HAP-1 (cell line): ENCODE data around the gene LIMD2.
"Not testable (repeated sequence)": the region's sequence is repeated elsewhere in the genome, so short reads cannot be mapped to it uniquely, and the experiment has no call there.

Experiments
- DNase-seq, 2 experiments: peaks; one replicate each; pipeline ENCODE4 v3.0.0-alpha.2; 2016 to 2020; ENCODE audit warnings: low spot score in 2 of 2
- H3K27me3 ChIP-seq: fragments of 250-450 bp; sonication (Bioruptor Pico); 2 replicates; pipeline ENCODE4 v1.5.1; 2020; ENCODE audit warnings: low read depth, mild to moderate bottlenecking, moderate library complexity
- H3K36me3 ChIP-seq: fragments of 250-450 bp; sonication (Bioruptor Pico); replicated peaks from 2 replicates; pipeline ENCODE4 v1.5.1; 2020; ENCODE audit warnings: mild to moderate bottlenecking
- H3K4me1 ChIP-seq: fragments of 250-450 bp; sonication (Bioruptor Pico); 2 replicates; pipeline ENCODE4 v1.5.1; 2020; ENCODE audit warnings: mild to moderate bottlenecking
- H3K4me3 ChIP-seq: fragments of 250-450 bp; sonication (Bioruptor Pico); 2 replicates; pipeline ENCODE4 v1.5.1; 2020; ENCODE audit warnings: mild to moderate bottlenecking, moderate library complexity
- H3K9me3 ChIP-seq: fragments of 250-450 bp; sonication (Bioruptor Pico); 2 replicates; pipeline ENCODE4 v1.5.1; 2020; ENCODE audit warnings: mild to moderate bottlenecking, moderate library complexity
- in situ Hi-C: fragments of 300-500 bp; cut with MboI; formaldehyde crosslinking; loops from 3 replicates; pipeline ENCODE4 v1.14.3; 2020; ENCODE audit warnings: low sequenced_read_pairs, inconsistent platforms, mixed read lengths

LIMD2 gene

DNA sequence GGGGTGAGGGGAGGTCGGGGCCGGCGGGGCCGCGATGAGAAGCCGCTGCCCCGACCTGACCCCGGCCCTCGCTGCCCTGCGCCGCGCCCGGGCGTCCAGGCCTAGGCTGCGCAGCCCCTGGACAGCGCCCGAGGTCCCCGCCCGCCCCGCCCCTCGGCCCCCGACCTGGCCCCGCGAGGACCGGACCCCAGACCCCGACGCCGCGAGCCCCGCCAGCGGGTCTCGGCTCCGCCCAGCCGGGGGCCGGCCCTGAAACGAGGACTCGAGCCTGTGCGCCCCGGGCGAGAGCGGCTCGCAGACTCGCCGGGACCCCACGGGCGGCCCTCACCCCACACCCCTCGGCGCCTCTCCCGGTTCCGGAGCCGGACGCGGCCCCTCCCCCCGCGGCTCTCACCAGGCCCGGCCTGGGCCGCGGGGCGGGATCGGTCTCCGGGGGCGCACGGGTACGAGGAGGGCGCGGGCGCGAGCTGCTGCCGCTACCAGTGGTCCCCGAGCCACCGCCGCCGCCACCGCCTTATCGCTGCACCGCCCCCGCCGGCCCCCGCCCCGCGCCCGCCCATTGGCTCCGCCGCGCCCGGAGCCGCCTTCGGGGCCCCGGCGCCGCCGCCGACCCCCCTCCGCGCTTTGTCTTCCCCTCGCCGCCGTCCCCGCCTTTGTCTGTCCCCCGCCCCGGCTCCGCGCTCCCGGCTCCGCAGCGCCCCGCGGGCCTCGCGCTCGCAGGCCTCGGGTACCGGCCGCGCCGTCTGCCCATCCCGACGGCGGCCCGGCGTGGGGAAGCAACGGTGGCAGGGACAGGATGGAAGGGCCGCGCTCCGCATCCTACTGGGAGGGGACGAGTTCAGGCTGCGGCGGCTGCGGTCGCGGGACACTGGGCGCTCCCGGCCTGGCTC lies at the start of gene LIMD2:
LIMD2 (minus strand) TSS at position 488 of the 890 bp plus-strand sequence. CDS start 827 bp downstream, outside the sequence.
- peaks cover 15% of the 10 kb centered on the region for H3K36me3 ChIP-seq
- peak within 1 kb of the TSS; percentile 48 for H3K4me3 ChIP-seq
- H3K27me3 ChIP-seq, result no peaks in the 10 kb centered on the region
- H3K4me1 ChIP-seq, result no peaks in the 10 kb centered on the region
- DNase-seq, result peak; percentile 56 to 82
- H3K9me3 ChIP-seq, result no peaks in the 10 kb centered on the region
- in situ Hi-C loops, result no loop called here

GRCh38 chr17:63741408-63742173 lies 41.7 kb upstream of the LIMD2 start, which contains the start of gene STRADA:
Gene STRADA (minus strand): TSS chr17:63741799. CDS start chr17:63728369, 13,430 bp downstream.
- Histone ChIP-seq H3K4me1 (peaks cover 14% of the 10 kb centered on the region), H3K4me3 (peak within 1 kb of the TSS; percentile 79), H3K9me3 (no peaks in the 10 kb centered on the region), H3K36me3 (peaks cover 7% of the 10 kb centered on the region), H3K27me3 (no peaks in the 10 kb centered on the region)
- peak; percentile 96 to 99 for DNase-seq
- in situ Hi-C loops, result no loop called here

GRCh38 chr17:63741143-63741407 lies 41.1 kb upstream of the LIMD2 start:
- peak overlapping the region; percentile 79 for H3K4me3 ChIP-seq
- in situ Hi-C loops, result no loop called here
- peaks cover 14% of the 10 kb centered on the region for H3K4me1 ChIP-seq
- no peaks in the 10 kb centered on the region for H3K9me3 ChIP-seq
- no peaks in the 10 kb centered on the region for H3K27me3 ChIP-seq
- peak in 1 of 2 experiments; percentile 24 for DNase-seq
- H3K36me3 ChIP-seq, result peaks cover 4% of the 10 kb centered on the region; the same call in 1 of the 2 replicates

DNA sequence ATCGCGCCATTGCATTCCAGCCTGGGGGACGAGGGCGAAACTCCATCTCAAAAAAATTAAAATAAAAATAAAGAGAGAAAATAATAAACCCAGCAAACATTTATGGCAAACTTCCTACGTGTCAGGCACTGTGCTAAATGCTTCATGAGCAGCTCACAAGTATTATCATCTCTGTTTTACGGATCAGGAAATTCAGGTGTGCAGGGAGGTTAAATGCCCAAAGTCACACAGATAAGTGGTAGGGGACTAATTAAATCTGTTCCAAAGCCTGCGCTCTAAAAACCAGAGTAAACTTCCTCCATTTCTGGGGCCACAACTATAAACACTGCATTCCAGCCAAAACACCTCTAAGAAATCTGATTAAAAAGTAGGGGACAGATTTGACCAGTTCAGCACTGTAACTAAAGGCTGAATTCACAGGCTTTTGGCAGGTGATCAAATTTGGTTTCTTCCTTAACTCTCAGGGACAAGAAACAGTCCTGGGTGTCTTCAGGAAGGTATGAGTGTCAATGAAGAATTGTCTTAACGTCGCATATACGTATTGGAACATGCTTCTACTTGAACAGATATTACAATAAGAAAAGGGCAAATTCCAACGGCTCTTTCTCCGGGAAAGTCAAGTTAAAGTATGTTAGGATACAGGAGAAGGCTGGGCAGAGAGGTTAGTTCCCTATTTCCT lies 40.7 kb upstream of the LIMD2 start:
- in situ Hi-C loops, result no loop called here
- Histone ChIP-seq H3K4me1 (peaks cover 14% of the 10 kb centered on the region), H3K36me3 (no peaks in the 10 kb centered on the region; the same call in 1 of the 2 replicates), H3K4me3 (peak overlapping the region; percentile 79), H3K27me3 (no peaks in the 10 kb centered on the region), H3K9me3 (no peaks in the 10 kb centered on the region)
- DNase-seq, result no peak

- Histone ChIP-seq H3K4me3 (no peak overlapping the region), H3K9me3 (no peaks in the 10 kb centered on the region), H3K4me1 (0 out of 2 replicates have a peak, but pooled peaks cover 6% of the 10 kb centered on the region), H3K36me3 (no peaks in the 10 kb centered on the region; the same call in 1 of the 2 replicates), H3K27me3 (no peaks in the 10 kb centered on the region)
- in situ Hi-C loops, result no loop called here
- DNase-seq, result no peak
Observed at GRCh38 chr17:63735691-63736090, 35.8 kb upstream of the LIMD2 start.

DNA sequence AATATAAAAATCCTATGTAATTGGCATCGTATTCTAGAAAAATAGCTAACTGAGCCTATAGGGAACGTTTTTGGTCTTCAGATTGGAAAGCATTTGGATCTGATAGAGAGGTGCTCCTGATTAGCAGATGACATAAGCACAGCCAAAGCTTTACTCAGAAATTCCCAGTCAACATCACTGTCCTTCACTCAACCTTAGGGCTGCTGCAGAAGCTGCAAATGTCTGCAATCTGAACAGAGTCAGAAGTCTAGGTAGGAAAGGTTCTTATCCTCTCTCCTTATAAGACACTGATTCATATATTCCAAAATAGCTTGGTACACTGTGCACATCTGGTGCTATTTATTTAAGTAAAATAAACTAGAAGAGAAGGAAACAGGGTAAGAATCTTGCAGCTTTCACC lies 22.5 kb upstream of the LIMD2 start:
- in situ Hi-C loops, result no loop called here
- Histone ChIP-seq H3K4me1 (no peaks in the 10 kb centered on the region), H3K36me3 (peaks cover 7% of the 10 kb centered on the region), H3K27me3 (no peaks in the 10 kb centered on the region), H3K9me3 (no peaks in the 10 kb centered on the region), H3K4me3 (no peak overlapping the region)
- DNase-seq, result no peak

GRCh38 chr17:63720194-63720593 lies 20.3 kb upstream of the LIMD2 start:
- in situ Hi-C loops, DNase-seq, H3K9me3 ChIP-seq, H3K4me1 ChIP-seq, H3K36me3 ChIP-seq, H3K4me3 ChIP-seq, H3K27me3 ChIP-seq: not testable (repeated sequence)

GRCh38 chr17:63718988-63719387 lies 19.1 kb upstream of the LIMD2 start:
- in situ Hi-C loops, result no loop called here
- H3K27me3 ChIP-seq, result no peaks in the 10 kb centered on the region
- DNase-seq, result no peak
- peaks cover 7% of the 10 kb centered on the region for H3K36me3 ChIP-seq
- no peaks in the 10 kb centered on the region for H3K9me3 ChIP-seq
- H3K4me3 ChIP-seq, result no peak overlapping the region
- no peaks in the 10 kb centered on the region for H3K4me1 ChIP-seq

GRCh38 chr17:63716426-63716825 lies 16.5 kb upstream of the LIMD2 start:
- Histone ChIP-seq H3K27me3 (no peaks in the 10 kb centered on the region), H3K4me3 (no peak overlapping the region), H3K36me3 (peaks cover 9% of the 10 kb centered on the region; the same call in 1 of the 2 replicates), H3K9me3 (no peaks in the 10 kb centered on the region), H3K4me1 (no peaks in the 10 kb centered on the region)
- DNase-seq, result no peak
- in situ Hi-C loops, result no loop called here

DNA sequence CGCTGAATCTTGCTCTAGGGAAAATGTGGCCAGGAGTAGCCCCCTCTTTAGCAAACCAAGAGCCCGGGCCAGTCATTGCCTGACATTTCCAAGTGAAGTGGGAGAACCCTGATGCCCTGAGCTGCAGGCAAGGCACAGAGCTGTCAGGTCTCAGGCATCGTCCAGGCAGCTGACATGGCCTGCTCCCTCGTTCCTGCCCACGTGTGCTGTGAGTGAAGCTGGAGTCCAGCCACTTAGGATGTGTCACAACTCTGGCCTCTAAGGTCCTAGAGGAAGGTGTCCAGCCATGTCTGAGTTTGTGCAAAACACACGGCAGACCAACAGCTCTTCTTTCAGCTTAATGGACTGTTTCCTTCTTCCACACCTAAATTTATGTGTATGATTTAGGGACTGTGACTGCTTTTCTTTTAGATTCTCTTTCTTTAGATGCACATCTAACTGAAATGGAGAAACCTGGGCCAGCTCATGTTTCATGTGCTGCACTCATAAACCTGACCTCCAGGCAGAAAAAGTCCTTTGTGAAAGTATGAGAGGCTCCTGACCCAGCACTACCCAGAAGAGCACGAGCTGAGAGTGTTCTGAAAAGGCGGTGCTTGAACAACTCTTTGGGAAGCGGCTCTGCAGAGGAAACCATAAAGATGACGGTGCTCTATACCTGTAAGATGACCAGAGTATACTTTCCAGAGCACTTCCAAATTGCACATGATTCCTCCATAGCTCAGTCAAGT lies 14.8 kb upstream of the LIMD2 start:
- no peak for DNase-seq
- Histone ChIP-seq H3K4me1 (no peaks in the 10 kb centered on the region), H3K4me3 (no peak overlapping the region), H3K9me3 (no peaks in the 10 kb centered on the region), H3K36me3 (peaks cover 18% of the 10 kb centered on the region; the same call in 1 of the 2 replicates), H3K27me3 (no peaks in the 10 kb centered on the region)
- in situ Hi-C loops, result no loop called here

DNA sequence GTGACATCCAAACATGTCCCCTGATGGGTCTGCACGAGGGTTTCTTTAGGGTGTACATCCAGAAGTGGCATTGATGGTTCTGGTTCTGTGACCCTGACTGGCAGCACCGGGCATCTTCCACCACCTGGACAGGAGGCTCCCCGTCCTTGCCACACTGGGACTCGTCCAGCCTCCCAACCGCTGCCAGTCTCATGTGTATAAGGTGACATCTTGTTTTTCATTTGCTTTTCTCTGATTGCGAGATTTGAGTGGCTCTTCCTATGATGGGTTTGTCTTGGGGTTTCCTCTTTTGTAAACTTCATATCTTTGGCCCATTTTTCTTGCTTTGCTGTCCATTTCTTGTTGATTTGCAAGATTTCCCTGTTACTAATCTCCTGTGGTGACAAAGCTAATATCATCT lies 9.2 kb upstream of the LIMD2 start:
- in situ Hi-C loops, result no loop called here
- Histone ChIP-seq H3K36me3 (peaks cover 43% of the 10 kb centered on the region), H3K4me1 (no peaks in the 10 kb centered on the region), H3K9me3 (no peaks in the 10 kb centered on the region), H3K27me3 (no peaks in the 10 kb centered on the region), H3K4me3 (no peak overlapping the region)
- DNase-seq, result no peak

- in situ Hi-C loops, result no loop called here
- Histone ChIP-seq H3K9me3 (no peaks in the 10 kb centered on the region), H3K36me3 (peaks cover 45% of the 10 kb centered on the region), H3K27me3 (no peaks in the 10 kb centered on the region), H3K4me3 (no peak overlapping the region), H3K4me1 (no peaks in the 10 kb centered on the region)
- no peak for DNase-seq
Observed at GRCh38 chr17:63707151-63707550, 7.2 kb upstream of the LIMD2 start.
